HepG2 (cell line): ENCODE measurements around the gene ITCH.

Experiments used
- CTCF ChIP-seq: sonication (generic); formaldehyde crosslinking; IDR thresholded peaks from 2 replicates; pipeline ENCODE4 v1.5.0; 2020; ENCODE audit warnings: mild to moderate bottlenecking, missing genetic modification reagents, moderate library complexity
- HES4 ChIP-seq: sonication (generic); formaldehyde crosslinking; IDR thresholded peaks from 2 replicates; pipeline ENCODE4 v1.9.0; 2021; ENCODE audit warnings: mild to moderate bottlenecking, missing genetic modification reagents, borderline replicate concordance
- MAZ ChIP-seq, 2 experiments: sonication (generic) in 1 of 2; formaldehyde crosslinking in 1 of 2; IDR thresholded peaks; 2 replicates each; pipeline versions ENCODE4 v1.5.0 to v1.6.1; 2012 to 2020; ENCODE audit warnings: low read depth in 2 of 2, mild to moderate bottlenecking in 2 of 2, borderline replicate concordance in 1 of 2, improper control_type of control experiment in 1 of 2, low read length in 1 of 2, missing genetic modification reagents in 1 of 2, moderate library complexity in 1 of 2
- POLR2A ChIP-seq, 2 experiments: IDR thresholded peaks; 2 replicates each; pipeline ENCODE4 v1.6.1; 2011; ENCODE audit warnings: low read depth in 2 of 2, low read length in 2 of 2, mild to moderate bottlenecking in 1 of 2, moderate library complexity in 1 of 2; ENCODE audit not compliant: insufficient read depth in 1 of 2
- RBAK ChIP-seq: sonication (generic); formaldehyde crosslinking; IDR thresholded peaks from 2 replicates; pipeline ENCODE4 v1.5.1; 2020; ENCODE audit warnings: mild to moderate bottlenecking, missing genetic modification reagents
- SOX6 ChIP-seq, 2 experiments: fragments of 450-650 bp in 1 of 2; sonication (generic) in 1 of 2; formaldehyde crosslinking in 1 of 2; IDR thresholded peaks; 2 replicates each; pipeline versions ENCODE4 v1.4.0 to v1.6.1; 2017 to 2020; ENCODE audit warnings: antibody characterized with exemption in 1 of 2, mild to moderate bottlenecking in 1 of 2, missing genetic modification reagents in 1 of 2
- SP1 ChIP-seq, 2 experiments: fragments of 450-650 bp in 1 of 2; sonication (generic) in 1 of 2; formaldehyde crosslinking in 1 of 2; IDR thresholded peaks; 2 replicates each; pipeline versions ENCODE4 v1.4.0 to v1.6.1; 2016 to 2020; ENCODE audit warnings: missing genetic modification reagents in 1 of 2
- TGIF2 ChIP-seq: IDR thresholded peaks from 2 replicates; pipeline ENCODE4 v1.6.1; 2016; ENCODE audit warnings: control low read depth, missing compliant biosample characterization
- ZBED4 ChIP-seq: sonication (generic); formaldehyde crosslinking; IDR thresholded peaks from 2 replicates; pipeline ENCODE4 v1.4.0; 2020; ENCODE audit warnings: missing genetic modification reagents, borderline replicate concordance
- ZNF224 ChIP-seq: sonication (generic); formaldehyde crosslinking; IDR thresholded peaks from 2 replicates; pipeline ENCODE4 v1.5.0; 2020; ENCODE audit warnings: mild to moderate bottlenecking, missing genetic modification reagents
- ZNF510 ChIP-seq: sonication (generic); formaldehyde crosslinking; IDR thresholded peaks from 2 replicates; pipeline ENCODE4 v1.4.0; 2020; ENCODE audit warnings: low read depth, mild to moderate bottlenecking, missing genetic modification reagents
- TF ChIP-seq, protein P1 (sequence below): sonication (generic); formaldehyde crosslinking; conservative IDR thresholded peaks from 2 replicates; pipeline ENCODE4 v1.8.1; 2023; ENCODE audit warnings: missing genetic modification reagents
- TF ChIP-seq, protein P2 (sequence below): sonication (generic); formaldehyde crosslinking; IDR thresholded peaks from 2 replicates; pipeline ENCODE4 v1.4.0; 2020; ENCODE audit warnings: mild to moderate bottlenecking, low read depth, missing genetic modification reagents

- TF ChIP-seq RBAK (CRISPR knock-in tag), result no peak
- no peak for TF ChIP-seq CTCF (CRISPR knock-in tag)
- TF ChIP-seq TGIF2 (CRISPR knock-in tag), result no peak
- no peak for TF ChIP-seq SOX6 (IDR thresholded peaks at IDR 0.05)
- TF ChIP-seq SOX6 (CRISPR knock-in tag; IDR thresholded peaks at IDR 0.05), result no peak
- no peak for TF ChIP-seq HES4
- TF ChIP-seq, protein P1, sequence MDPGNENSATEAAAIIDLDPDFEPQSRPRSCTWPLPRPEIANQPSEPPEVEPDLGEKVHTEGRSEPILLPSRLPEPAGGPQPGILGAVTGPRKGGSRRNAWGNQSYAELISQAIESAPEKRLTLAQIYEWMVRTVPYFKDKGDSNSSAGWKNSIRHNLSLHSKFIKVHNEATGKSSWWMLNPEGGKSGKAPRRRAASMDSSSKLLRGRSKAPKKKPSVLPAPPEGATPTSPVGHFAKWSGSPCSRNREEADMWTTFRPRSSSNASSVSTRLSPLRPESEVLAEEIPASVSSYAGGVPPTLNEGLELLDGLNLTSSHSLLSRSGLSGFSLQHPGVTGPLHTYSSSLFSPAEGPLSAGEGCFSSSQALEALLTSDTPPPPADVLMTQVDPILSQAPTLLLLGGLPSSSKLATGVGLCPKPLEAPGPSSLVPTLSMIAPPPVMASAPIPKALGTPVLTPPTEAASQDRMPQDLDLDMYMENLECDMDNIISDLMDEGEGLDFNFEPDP (CRISPR knock-in tag), result no peak
- TF ChIP-seq ZNF510 (CRISPR knock-in tag), result no peak
- TF ChIP-seq ZBED4 (CRISPR knock-in tag), result no peak
- TF ChIP-seq ZNF224, result no peak
- no peak for TF ChIP-seq MAZ (IDR thresholded peaks at IDR 0.05; ENCODE audit: borderline replicate concordance, low read depth, low read length)
- TF ChIP-seq MAZ (CRISPR knock-in tag; IDR thresholded peaks at IDR 0.05; ENCODE audit: low read depth), result no peak
- no peak for TF ChIP-seq POLR2A (IDR thresholded peaks at IDR 0.05; ENCODE audit: insufficient read depth in 1 of 2, low read depth in 2 of 2, low read length in 2 of 2)
- no peak for TF ChIP-seq SP1 (IDR thresholded peaks at IDR 0.05)
- TF ChIP-seq SP1 (CRISPR knock-in tag; IDR thresholded peaks at IDR 0.05), result no peak
- TF ChIP-seq, protein P2, sequence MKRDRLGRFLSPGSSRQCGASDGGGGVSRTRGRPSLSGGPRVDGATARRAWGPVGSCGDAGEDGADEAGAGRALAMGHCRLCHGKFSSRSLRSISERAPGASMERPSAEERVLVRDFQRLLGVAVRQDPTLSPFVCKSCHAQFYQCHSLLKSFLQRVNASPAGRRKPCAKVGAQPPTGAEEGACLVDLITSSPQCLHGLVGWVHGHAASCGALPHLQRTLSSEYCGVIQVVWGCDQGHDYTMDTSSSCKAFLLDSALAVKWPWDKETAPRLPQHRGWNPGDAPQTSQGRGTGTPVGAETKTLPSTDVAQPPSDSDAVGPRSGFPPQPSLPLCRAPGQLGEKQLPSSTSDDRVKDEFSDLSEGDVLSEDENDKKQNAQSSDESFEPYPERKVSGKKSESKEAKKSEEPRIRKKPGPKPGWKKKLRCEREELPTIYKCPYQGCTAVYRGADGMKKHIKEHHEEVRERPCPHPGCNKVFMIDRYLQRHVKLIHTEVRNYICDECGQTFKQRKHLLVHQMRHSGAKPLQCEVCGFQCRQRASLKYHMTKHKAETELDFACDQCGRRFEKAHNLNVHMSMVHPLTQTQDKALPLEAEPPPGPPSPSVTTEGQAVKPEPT (CRISPR knock-in tag), result no peak
Measured at GRCh38 chr20:34461779-34462087, 98.7 kb downstream of the ITCH start.
